Fibroblast of lung (primary cell): ENCODE measurements around the gene PPP2R5C. TPM values are rescaled to one million over a fixed set of nuclear protein-coding genes. Genes with fewer than 3 reads are reported as not detected.
A peak's percentile ranks its signal among the peaks of the same experiment; 100 is the strongest.

Source experiments
- DNase-seq, 2 donors: peaks; one replicate each; pipeline versions ENCODE4 v3.0.0 to v3.0.0-alpha.2; 2010; ENCODE audit warnings: low read depth in 2 of 2
- H2AFZ ChIP-seq: 2 replicates; pipeline ENCODE4 v1.5.1; 2012; ENCODE audit warnings: low read length, control low read depth, inconsistent platforms
- H3K27ac ChIP-seq: 2 replicates; pipeline ENCODE4 v1.5.1; 2011; ENCODE audit warnings: low read length, control low read depth; ENCODE audit not compliant: insufficient read depth
- H3K27me3 ChIP-seq: 2 replicates; pipeline ENCODE4 v1.5.1; 2011; ENCODE audit warnings: mild to moderate bottlenecking, low read length; ENCODE audit not compliant: control insufficient read depth, insufficient read depth
- H3K36me3 ChIP-seq: 2 replicates; pipeline ENCODE4 v1.5.1; 2011; ENCODE audit warnings: low read length; ENCODE audit not compliant: control insufficient read depth, insufficient read depth
- H3K4me1 ChIP-seq: 2 replicates; pipeline ENCODE4 v1.5.1; 2011; ENCODE audit warnings: low read length; ENCODE audit not compliant: control insufficient read depth, insufficient read depth; ENCODE audit errors: extremely low read depth
- H3K4me2 ChIP-seq: 2 replicates; pipeline ENCODE4 v1.5.1; 2011; ENCODE audit warnings: low read length, control low read depth; ENCODE audit not compliant: insufficient read depth; ENCODE audit errors: extremely low read depth
- H3K4me3 ChIP-seq, 4 experiments: fragments of 200-600 bp in 1 of 4; sonication (generic) in 1 of 4; replicated peaks in 1 of 4; 2 replicates each; pipeline ENCODE4 v1.5.1; 2011 to 2016; ENCODE audit warnings: low read length in 4 of 4, low read depth in 3 of 4, mild to moderate bottlenecking in 3 of 4, control low read depth in 2 of 4, inconsistent platforms in 1 of 4, mixed read lengths in 1 of 4; ENCODE audit not compliant: insufficient read depth in 1 of 4; ENCODE audit errors: control extremely low read depth in 1 of 4
- H3K79me2 ChIP-seq: 2 replicates; pipeline ENCODE4 v1.5.1; 2012; ENCODE audit warnings: mild to moderate bottlenecking, low read length, inconsistent platforms; ENCODE audit not compliant: control insufficient read depth, insufficient read depth
- H3K9ac ChIP-seq: 2 replicates; pipeline ENCODE4 v1.5.1; 2011; ENCODE audit warnings: mild to moderate bottlenecking, low read length, control low read depth; ENCODE audit not compliant: insufficient read depth
- H3K9me3 ChIP-seq: 2 replicates; pipeline ENCODE4 v1.5.1; 2012; ENCODE audit warnings: low read depth, low read length; ENCODE audit not compliant: control insufficient read depth, insufficient read depth
- H4K20me1 ChIP-seq: 2 replicates; pipeline ENCODE4 v1.5.1; 2011; ENCODE audit warnings: low read length; ENCODE audit not compliant: control insufficient read depth, insufficient read depth; ENCODE audit errors: extremely low read depth
- EZH2 ChIP-seq: IDR thresholded peaks from 2 replicates; pipeline ENCODE4 v1.5.1; 2012; ENCODE audit warnings: low read length, control low read depth, mild to moderate bottlenecking; ENCODE audit errors: missing control alignments
- polyA plus RNA-seq, 2 donors: library from polyadenylated mRNA; depleted of rRNA in 1 of 2; stranded (reverse) in 1 of 2; unstranded in 1 of 2; fragments of >200 nt; gene quantifications; 2 replicates each; pipeline ENCODE4 v1.2.1, GENCODE V29; 2011 to 2012; ENCODE audit warnings: missing spikeins in 1 of 2
- total RNA-seq: library from RNA; depleted of rRNA; stranded (reverse); fragments of >200 nt; gene quantifications from 2 replicates; pipeline ENCODE4 v1.2.1, GENCODE V29; 2014
- TF ChIP-seq, protein P1 (sequence below), 2 donors: IDR thresholded peaks in 1 of 2; conservative IDR thresholded peaks in 1 of 2; 1 replicate in 1 of 2; 2 replicates in 1 of 2; pipeline ENCODE4 v1.5.1; 2011 to 2012; ENCODE audit warnings: low read length in 2 of 2, control low read depth in 1 of 2, inconsistent platforms in 1 of 2, low read depth in 1 of 2, mild to moderate bottlenecking in 1 of 2

Gene PPP2R5C
- total and polyA plus RNA-seq, 2 donors (not counting 1 experiment from before 2014, with no cell fraction given): 86.0 to 116 TPM

DNA sequence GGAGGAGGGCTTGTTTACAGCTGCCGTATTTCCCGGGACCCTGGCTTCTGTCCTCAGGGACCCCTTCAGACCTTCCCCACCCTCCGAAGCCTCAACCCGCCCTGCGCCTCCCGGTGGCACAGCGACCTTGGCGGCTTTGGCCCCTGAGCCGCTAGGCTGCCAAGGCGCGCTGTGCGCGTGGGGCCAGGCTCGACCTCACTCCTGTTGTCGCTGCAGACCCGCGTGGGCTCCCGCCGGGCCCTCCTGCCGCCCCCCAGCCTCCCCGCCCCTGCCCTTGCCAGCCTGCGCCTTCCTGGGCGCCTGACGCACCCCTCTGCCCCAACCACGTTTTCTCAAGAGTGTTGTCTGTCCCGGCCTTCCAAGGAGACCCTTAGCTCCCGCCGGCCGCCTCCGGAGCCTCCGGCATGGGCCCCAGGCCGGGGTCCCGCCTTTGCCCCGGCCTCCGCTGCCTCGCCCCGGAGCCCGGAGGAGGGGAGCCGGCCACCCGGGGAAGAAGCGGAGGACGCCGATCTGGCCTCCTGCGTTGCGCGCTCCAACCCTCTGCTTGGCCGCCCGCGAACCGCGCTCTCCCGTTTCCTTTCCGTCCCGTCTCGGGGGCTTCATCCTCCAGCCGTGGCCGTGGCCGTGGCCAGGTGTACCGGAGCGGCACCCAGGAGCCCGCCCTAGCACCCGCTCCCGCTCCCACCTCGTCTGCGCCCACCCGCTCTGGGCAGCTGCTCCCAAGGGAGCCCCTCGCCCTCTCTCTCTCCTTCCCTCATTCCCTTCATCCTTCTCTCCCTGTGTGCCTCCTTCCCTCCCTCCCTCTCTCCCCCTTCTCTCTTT lies 19.9 kb downstream of the PPP2R5C start:
- H3K79me2 ChIP-seq: no peaks in the 10 kb centered on the region
- no peaks in the 10 kb centered on the region for H3K36me3 ChIP-seq
- H3K4me1 ChIP-seq: no peaks in the 10 kb centered on the region
- H3K27ac ChIP-seq: no peak overlapping the region
- peak overlapping the region; percentile 80 for H3K4me2 ChIP-seq
- peak overlapping the region; percentile 53 for H3K9ac ChIP-seq
- no peaks in the 10 kb centered on the region for H4K20me1 ChIP-seq
- no peaks in the 10 kb centered on the region for H3K9me3 ChIP-seq
- peak overlapping the region in 3 of 4 experiments; percentile 34 to 56 (median 53) for H3K4me3 ChIP-seq
- peak in 1 of 2 donors; percentile 20 for DNase-seq
- no peak overlapping the region for H2AFZ ChIP-seq
- peak; percentile 65 for TF ChIP-seq EZH2
- TF ChIP-seq, protein P1, sequence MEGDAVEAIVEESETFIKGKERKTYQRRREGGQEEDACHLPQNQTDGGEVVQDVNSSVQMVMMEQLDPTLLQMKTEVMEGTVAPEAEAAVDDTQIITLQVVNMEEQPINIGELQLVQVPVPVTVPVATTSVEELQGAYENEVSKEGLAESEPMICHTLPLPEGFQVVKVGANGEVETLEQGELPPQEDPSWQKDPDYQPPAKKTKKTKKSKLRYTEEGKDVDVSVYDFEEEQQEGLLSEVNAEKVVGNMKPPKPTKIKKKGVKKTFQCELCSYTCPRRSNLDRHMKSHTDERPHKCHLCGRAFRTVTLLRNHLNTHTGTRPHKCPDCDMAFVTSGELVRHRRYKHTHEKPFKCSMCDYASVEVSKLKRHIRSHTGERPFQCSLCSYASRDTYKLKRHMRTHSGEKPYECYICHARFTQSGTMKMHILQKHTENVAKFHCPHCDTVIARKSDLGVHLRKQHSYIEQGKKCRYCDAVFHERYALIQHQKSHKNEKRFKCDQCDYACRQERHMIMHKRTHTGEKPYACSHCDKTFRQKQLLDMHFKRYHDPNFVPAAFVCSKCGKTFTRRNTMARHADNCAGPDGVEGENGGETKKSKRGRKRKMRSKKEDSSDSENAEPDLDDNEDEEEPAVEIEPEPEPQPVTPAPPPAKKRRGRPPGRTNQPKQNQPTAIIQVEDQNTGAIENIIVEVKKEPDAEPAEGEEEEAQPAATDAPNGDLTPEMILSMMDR (conservative IDR thresholded peaks at IDR 0.05 in 1 of 2, IDR thresholded peaks at IDR 0.05 in 1 of 2; ENCODE audit: low read depth in 1 of 2, low read length in 2 of 2): no peak
- peaks cover 22% of the 10 kb centered on the region for H3K27me3 ChIP-seq

- H3K36me3 ChIP-seq: no peaks in the 10 kb centered on the region
- no peak overlapping the region for H2AFZ ChIP-seq
- no peak overlapping the region for H3K4me3 ChIP-seq
- H3K4me2 ChIP-seq: no peak overlapping the region
- no peaks in the 10 kb centered on the region for H3K9me3 ChIP-seq
- H3K79me2 ChIP-seq: no peaks in the 10 kb centered on the region
- DNase-seq: no peak
- no peaks in the 10 kb centered on the region for H4K20me1 ChIP-seq
- no peaks in the 10 kb centered on the region for H3K4me1 ChIP-seq
- H3K27me3 ChIP-seq: peaks cover 20% of the 10 kb centered on the region
- TF ChIP-seq EZH2: no peak
- TF ChIP-seq, protein P1 (conservative IDR thresholded peaks at IDR 0.05 in 1 of 2, IDR thresholded peaks at IDR 0.05 in 1 of 2; ENCODE audit: low read depth in 1 of 2, low read length in 2 of 2): no peak
- no peak overlapping the region for H3K9ac ChIP-seq
- H3K27ac ChIP-seq: no peak overlapping the region
These were observed 21.9 kb downstream of the PPP2R5C start for GRCh38 chr14:101783260-101784016.

- no peaks in the 10 kb centered on the region for H3K9me3 ChIP-seq
- H3K27ac ChIP-seq: no peak overlapping the region
- H2AFZ ChIP-seq: no peak overlapping the region
- H3K4me3 ChIP-seq: no peak overlapping the region
- H3K27me3 ChIP-seq: peaks cover 13% of the 10 kb centered on the region
- no peak overlapping the region for H3K9ac ChIP-seq
- no peaks in the 10 kb centered on the region for H3K4me1 ChIP-seq
- H3K36me3 ChIP-seq: no peaks in the 10 kb centered on the region
- no peaks in the 10 kb centered on the region for H4K20me1 ChIP-seq
- no peak for TF ChIP-seq EZH2
- TF ChIP-seq, protein P1 (conservative IDR thresholded peaks at IDR 0.05 in 1 of 2, IDR thresholded peaks at IDR 0.05 in 1 of 2; ENCODE audit: low read depth in 1 of 2, low read length in 2 of 2): no peak
- no peaks in the 10 kb centered on the region for H3K79me2 ChIP-seq
- H3K4me2 ChIP-seq: no peak overlapping the region
- DNase-seq: no peak
These were observed 23.1 kb downstream of the PPP2R5C start for GRCh38 chr14:101784631-101785030.
